ENCODE results near the gene PHYHIPL. TPM values are rescaled to one million over a fixed set of nuclear protein-coding genes. Genes with fewer than 3 reads are reported as not detected.
"Not testable (repeated sequence)": the region's sequence is repeated elsewhere in the genome, so short reads cannot be mapped to it uniquely, and the experiment has no call there.

The PHYHIPL gene
- total RNA-seq, 2 donors from 2014 or later, result 0.44 to 0.68 TPM

DNA sequence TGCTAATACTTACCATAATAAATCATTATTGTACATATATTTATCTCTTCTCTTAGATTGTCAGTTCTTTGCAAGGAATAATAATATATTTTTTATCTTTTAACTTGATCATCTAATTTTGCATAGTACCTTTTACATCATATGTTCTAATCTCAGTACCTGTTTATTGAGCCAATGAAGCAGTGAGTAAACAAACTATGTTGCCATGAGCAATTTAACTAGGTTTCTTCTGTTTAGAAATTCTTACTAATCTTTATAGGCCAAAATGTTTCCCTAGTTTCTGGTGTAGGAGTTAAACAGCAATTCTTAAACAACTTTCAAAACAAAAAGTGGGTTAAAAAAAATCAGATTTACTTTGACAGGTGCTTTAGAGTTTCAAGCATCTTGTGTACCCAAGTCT is 61.3 kb downstream of the PHYHIPL start:
- Histone ChIP-seq H3K36me3 (ENCODE audit: control insufficient read depth, insufficient read depth, low read length) (peaks cover 8% of the 10 kb centered on the region), H3K4me1 (ENCODE audit: control insufficient read depth, insufficient read depth, low read length) (no peaks in the 10 kb centered on the region), H3K9ac (ENCODE audit: extremely low read depth, low read length, poor library complexity, severe bottlenecking) (no peak overlapping the region), H3K27ac (ENCODE audit: low read depth, low read length) (no peak overlapping the region), H3K4me3 (ENCODE audit: low read length) (no peak overlapping the region), H3K27me3 (ENCODE audit: control insufficient read depth, insufficient read depth, low read length, poor library complexity, severe bottlenecking) (no peaks in the 10 kb centered on the region), H3K9me3 (ENCODE audit: control insufficient read depth, low read length) (peaks cover 19% of the 10 kb centered on the region)
- Mint-ChIP-seq H3K9me3 (peaks cover 5% of the 10 kb centered on the region), H3K27me3 (ENCODE audit: insufficient read depth) (no peaks in the 10 kb centered on the region), H3K36me3 (ENCODE audit: low read depth) (no peaks in the 10 kb centered on the region), H3K4me1 (no peaks in the 10 kb centered on the region), H3K4me3 (no peak overlapping the region), H3K27ac (no peak overlapping the region)
- DNase-seq, result no peak
- TF ChIP-seq, protein P1, sequence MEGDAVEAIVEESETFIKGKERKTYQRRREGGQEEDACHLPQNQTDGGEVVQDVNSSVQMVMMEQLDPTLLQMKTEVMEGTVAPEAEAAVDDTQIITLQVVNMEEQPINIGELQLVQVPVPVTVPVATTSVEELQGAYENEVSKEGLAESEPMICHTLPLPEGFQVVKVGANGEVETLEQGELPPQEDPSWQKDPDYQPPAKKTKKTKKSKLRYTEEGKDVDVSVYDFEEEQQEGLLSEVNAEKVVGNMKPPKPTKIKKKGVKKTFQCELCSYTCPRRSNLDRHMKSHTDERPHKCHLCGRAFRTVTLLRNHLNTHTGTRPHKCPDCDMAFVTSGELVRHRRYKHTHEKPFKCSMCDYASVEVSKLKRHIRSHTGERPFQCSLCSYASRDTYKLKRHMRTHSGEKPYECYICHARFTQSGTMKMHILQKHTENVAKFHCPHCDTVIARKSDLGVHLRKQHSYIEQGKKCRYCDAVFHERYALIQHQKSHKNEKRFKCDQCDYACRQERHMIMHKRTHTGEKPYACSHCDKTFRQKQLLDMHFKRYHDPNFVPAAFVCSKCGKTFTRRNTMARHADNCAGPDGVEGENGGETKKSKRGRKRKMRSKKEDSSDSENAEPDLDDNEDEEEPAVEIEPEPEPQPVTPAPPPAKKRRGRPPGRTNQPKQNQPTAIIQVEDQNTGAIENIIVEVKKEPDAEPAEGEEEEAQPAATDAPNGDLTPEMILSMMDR (conservative IDR thresholded peaks at IDR 0.05), result no peak

GRCh38 chr10:59239108-59239507 is 62.7 kb downstream of the PHYHIPL start:
- DNase-seq; H3K36me3 ChIP-seq (ENCODE audit: control insufficient read depth, insufficient read depth, low read length); H3K9me3 Mint-ChIP-seq; H3K27me3 Mint-ChIP-seq (ENCODE audit: insufficient read depth); H3K4me3 Mint-ChIP-seq; H3K27me3 ChIP-seq (ENCODE audit: control insufficient read depth, insufficient read depth, low read length, poor library complexity, severe bottlenecking); H3K27ac Mint-ChIP-seq; H3K36me3 Mint-ChIP-seq (ENCODE audit: low read depth); H3K27ac ChIP-seq (ENCODE audit: low read depth, low read length); H3K4me1 ChIP-seq (ENCODE audit: control insufficient read depth, insufficient read depth, low read length); H3K9ac ChIP-seq (ENCODE audit: extremely low read depth, low read length, poor library complexity, severe bottlenecking); H3K4me1 Mint-ChIP-seq: not testable (repeated sequence)
- Histone ChIP-seq H3K9me3 (ENCODE audit: control insufficient read depth, low read length) (peaks cover 19% of the 10 kb centered on the region), H3K4me3 (ENCODE audit: low read length) (peak overlapping the region; percentile 12)
- WGBS, 2 experiments (ENCODE audit: insufficient coverage in 1 of 2, insufficient read length in 1 of 2), result 93 to 100% methylated on average over 1 to 2 of the region's 2 CpGs

GRCh38 chr10:59240582-59241183 is 64.2 kb downstream of the PHYHIPL start:
- Mint-ChIP-seq H3K27ac (no peak overlapping the region), H3K27me3 (ENCODE audit: insufficient read depth) (no peaks in the 10 kb centered on the region), H3K36me3 (ENCODE audit: low read depth) (no peaks in the 10 kb centered on the region), H3K4me3 (no peak overlapping the region), H3K4me1 (no peaks in the 10 kb centered on the region), H3K9me3 (peaks cover 5% of the 10 kb centered on the region)
- DNase-seq, result peak; percentile 49
- Histone ChIP-seq H3K27me3 (ENCODE audit: control insufficient read depth, insufficient read depth, low read length, poor library complexity, severe bottlenecking) (no peaks in the 10 kb centered on the region), H3K27ac (ENCODE audit: low read depth, low read length) (no peak overlapping the region), H3K4me3 (ENCODE audit: low read length) (no peak overlapping the region), H3K4me1 (ENCODE audit: control insufficient read depth, insufficient read depth, low read length) (no peaks in the 10 kb centered on the region), H3K36me3 (ENCODE audit: control insufficient read depth, insufficient read depth, low read length) (peaks cover 20% of the 10 kb centered on the region), H3K9ac (ENCODE audit: extremely low read depth, low read length, poor library complexity, severe bottlenecking) (no peak overlapping the region), H3K9me3 (ENCODE audit: control insufficient read depth, low read length) (peaks cover 19% of the 10 kb centered on the region)
- WGBS, 2 experiments (ENCODE audit: insufficient coverage in 1 of 2, insufficient read length in 1 of 2), result 20% methylated on average over 1 of the region's 2 CpGs; no CpG with 5 or more reads in 1 of the 2 experiments
- TF ChIP-seq, protein P1 (conservative IDR thresholded peaks at IDR 0.05), result peak; percentile 89

GRCh38 chr10:59242057-59242456 is 65.6 kb downstream of the PHYHIPL start:
- WGBS, 2 experiments (ENCODE audit: insufficient coverage in 1 of 2, insufficient read length in 1 of 2), result 94% methylated on average over 1 of the region's 1 CpG; no CpG with 5 or more reads in 1 of the 2 experiments
- H3K4me1 Mint-ChIP-seq, result no peaks in the 10 kb centered on the region
- H3K27ac Mint-ChIP-seq, result no peak overlapping the region
- no peaks in the 10 kb centered on the region for H3K27me3 Mint-ChIP-seq (ENCODE audit: insufficient read depth)
- H3K36me3 ChIP-seq (ENCODE audit: control insufficient read depth, insufficient read depth, low read length), result peaks cover 27% of the 10 kb centered on the region
- H3K9me3 ChIP-seq (ENCODE audit: control insufficient read depth, low read length), result peaks cover 19% of the 10 kb centered on the region
- H3K36me3 Mint-ChIP-seq (ENCODE audit: low read depth), result no peaks in the 10 kb centered on the region
- H3K4me1 ChIP-seq (ENCODE audit: control insufficient read depth, insufficient read depth, low read length), result no peaks in the 10 kb centered on the region
- TF ChIP-seq, protein P1 (conservative IDR thresholded peaks at IDR 0.05), result no peak
- no peak overlapping the region for H3K9ac ChIP-seq (ENCODE audit: extremely low read depth, low read length, poor library complexity, severe bottlenecking)
- H3K9me3 Mint-ChIP-seq, result peaks cover 5% of the 10 kb centered on the region
- DNase-seq, result no peak
- H3K27ac ChIP-seq (ENCODE audit: low read depth, low read length), result no peak overlapping the region
- H3K27me3 ChIP-seq (ENCODE audit: control insufficient read depth, insufficient read depth, low read length, poor library complexity, severe bottlenecking), result no peaks in the 10 kb centered on the region
- H3K4me3 ChIP-seq (ENCODE audit: low read length), result no peak overlapping the region
- H3K4me3 Mint-ChIP-seq, result no peak overlapping the region
